ENCODE results near the gene RYR3.

Gene RYR3

GRCh38 chr15:33649217-33649933 is 338.6 kb downstream of the RYR3 start:
- DNase-seq (ENCODE audit: low read depth), result no peak

GRCh38 chr15:33654860-33655259 is 344.1 kb downstream of the RYR3 start:
- no peak for DNase-seq (ENCODE audit: low read depth)

GRCh38 chr15:33655488-33655887 is 344.7 kb downstream of the RYR3 start:
- no peak for DNase-seq (ENCODE audit: low read depth)

GRCh38 chr15:33656168-33656567 is 345.4 kb downstream of the RYR3 start:
- DNase-seq (ENCODE audit: low read depth), result no peak

- DNase-seq (ENCODE audit: low read depth), result no peak
Observed at GRCh38 chr15:33660151-33660550, 349.4 kb downstream of the RYR3 start.

GRCh38 chr15:33662014-33662413 is 351.2 kb downstream of the RYR3 start:
- no peak for DNase-seq (ENCODE audit: low read depth)

- DNase-seq (ENCODE audit: low read depth), result no peak
Observed at GRCh38 chr15:33664947-33665346, 354.2 kb downstream of the RYR3 start.

- DNase-seq (ENCODE audit: low read depth), result no peak
Observed at GRCh38 chr15:33670567-33670966, 359.8 kb downstream of the RYR3 start.

- no peak for DNase-seq (ENCODE audit: low read depth)
Observed at GRCh38 chr15:33671456-33671855, 360.7 kb downstream of the RYR3 start.

GRCh38 chr15:33675246-33675645 is 364.5 kb downstream of the RYR3 start:
- no peak for DNase-seq (ENCODE audit: low read depth)

- no peak for DNase-seq (ENCODE audit: low read depth)
Observed at GRCh38 chr15:33677238-33677830, 366.6 kb downstream of the RYR3 start.

- DNase-seq (ENCODE audit: low read depth), result no peak
Observed at GRCh38 chr15:33678176-33678575, 367.4 kb downstream of the RYR3 start.

- no peak for DNase-seq (ENCODE audit: low read depth)
Observed at GRCh38 chr15:33678602-33679001, 367.8 kb downstream of the RYR3 start.

- no peak for DNase-seq (ENCODE audit: low read depth)
Observed at GRCh38 chr15:33679061-33679460, 368.3 kb downstream of the RYR3 start.

- no peak for DNase-seq (ENCODE audit: low read depth)
Observed at GRCh38 chr15:33680336-33680735, 369.6 kb downstream of the RYR3 start.

- no peak for DNase-seq (ENCODE audit: low read depth)
Observed at GRCh38 chr15:33693166-33693800, 382.5 kb downstream of the RYR3 start.

GRCh38 chr15:33698126-33698525 is 387.4 kb downstream of the RYR3 start:
- DNase-seq (ENCODE audit: low read depth), result no peak

GRCh38 chr15:33699145-33699544 is 388.4 kb downstream of the RYR3 start:
- DNase-seq (ENCODE audit: low read depth), result no peak

- no peak for DNase-seq (ENCODE audit: low read depth)
Observed at GRCh38 chr15:33699691-33700447, 389.1 kb downstream of the RYR3 start.

- DNase-seq (ENCODE audit: low read depth), result peak; percentile 31
Observed at GRCh38 chr15:33700695-33701303, 390.0 kb downstream of the RYR3 start.

GRCh38 chr15:33701304-33701696 is 390.5 kb downstream of the RYR3 start:
- DNase-seq (ENCODE audit: low read depth), result no peak

- no peak for DNase-seq (ENCODE audit: low read depth)
Observed at GRCh38 chr15:33706173-33706572, 395.4 kb downstream of the RYR3 start.

Data from stimulated activated CD8-positive, alpha-beta memory T cell treated with anti-CD3 and anti-CD28 coated beads, Interleukin-15, amount 100 ng/mL, for 24 hours (primary cell).